Measurements from ENCODE around the gene SH3TC2.

DNA sequence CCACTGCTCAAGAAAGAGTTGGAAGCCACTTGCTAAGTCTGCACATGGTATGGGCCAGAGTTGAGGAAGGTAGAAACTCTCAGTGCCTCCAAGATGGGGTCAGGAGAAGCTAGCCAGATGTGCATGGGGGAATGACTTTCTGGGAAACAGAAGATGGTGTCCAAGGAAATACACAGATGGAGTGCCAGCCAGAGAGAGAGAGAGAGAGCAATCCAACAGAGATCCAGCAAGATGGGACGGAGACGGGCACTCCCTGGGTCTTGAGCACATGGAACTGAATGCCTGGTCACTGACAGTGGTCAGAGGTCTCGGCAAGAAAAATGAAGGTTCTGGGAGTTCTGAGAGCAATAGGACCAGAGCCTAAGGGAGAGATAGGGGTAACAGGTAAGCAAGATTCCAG lies 82.1 kb downstream of the SH3TC2 start:
- TF ChIP-seq CTCF (IDR thresholded peaks at IDR 0.05) (no peak), POLR2A (IDR thresholded peaks at IDR 0.05) (no peak)

All from testis (tissue), 2 donors.